Aorta (tissue), 5 donors: Measurements from ENCODE around the gene TENM4. TPM values are rescaled to one million over a fixed set of nuclear protein-coding genes. Genes with fewer than 3 reads are reported as not detected.

Experiments
- ATAC-seq: fragments of 200-7000 bp; cut with Tn5 transposase; one replicate; pipeline ENCODE4 v1.9.1; 2022; ENCODE audit warnings: moderate library complexity; ENCODE audit not compliant: low FRiP score
- DNase-seq, 2 donors: peaks; one replicate each; pipeline ENCODE4 v3.0.0-alpha.2; 2020
- H3K27ac ChIP-seq, 2 donors: one replicate each; pipeline ENCODE4 v1.5.1; 2013; ENCODE audit warnings: low read length in 2 of 2, mild to moderate bottlenecking in 2 of 2, moderate library complexity in 2 of 2, control low read depth in 1 of 2, inconsistent platforms in 1 of 2, low read depth in 1 of 2
- H3K27me3 ChIP-seq, 2 donors: one replicate each; pipeline ENCODE4 v1.6.1; 2013; ENCODE audit warnings: control low read depth in 1 of 2, low read length in 1 of 2, mild to moderate bottlenecking in 1 of 2, moderate library complexity in 1 of 2; ENCODE audit not compliant: insufficient read depth in 2 of 2, control insufficient read depth in 1 of 2
- H3K36me3 ChIP-seq, 2 donors: one replicate each; pipeline ENCODE4 v1.6.1; 2013; ENCODE audit warnings: control low read depth in 1 of 2, low read length in 1 of 2, mild to moderate bottlenecking in 1 of 2; ENCODE audit not compliant: insufficient read depth in 2 of 2, control insufficient read depth in 1 of 2
- H3K4me1 ChIP-seq, 2 donors: one replicate each; pipeline ENCODE4 v1.6.1; 2013; ENCODE audit warnings: low read length in 2 of 2, control low read depth in 1 of 2, mild to moderate bottlenecking in 1 of 2, moderate library complexity in 1 of 2; ENCODE audit not compliant: insufficient read depth in 2 of 2, control insufficient read depth in 1 of 2
- H3K4me3 ChIP-seq, 2 donors: one replicate each; pipeline ENCODE4 v1.5.1; 2013; ENCODE audit warnings: low read length in 2 of 2, control low read depth in 1 of 2, mild to moderate bottlenecking in 1 of 2
- H3K9me3 ChIP-seq: one replicate; pipeline ENCODE4 v1.6.1; 2013; ENCODE audit warnings: mild to moderate bottlenecking, low read length; ENCODE audit not compliant: control insufficient read depth
- WGBS, 2 donors: extraction: QIAGEN DNeasy Blood & Tissue Kit; methylation state at CpG; one replicate each; pipeline ENCODE4 v1.1.7; 2013; 5-methylcytosine and 5-hydroxymethylcytosine counted together
- intact Hi-C, 2 donors: fragments of 100-400 bp; cut with DNase I; formaldehyde crosslinking; loops; one replicate each; pipeline versions ENCODE4 v1.14.2 to v1.15.0; 2022
- polyA plus RNA-seq, 2 donors: library from polyadenylated mRNA; stranded (reverse); fragments of 200-250 nt; gene quantifications; one replicate each; pipeline ENCODE4 v1.2.3, GENCODE V29; 2013
- total RNA-seq, 2 donors: library from RNA; stranded (reverse); fragmentation: NEBNext Ultra II Directional; extraction: Animal tissue kit (Norgen Biotek cat#: 25700); gene quantifications; one replicate each; pipeline ENCODE4 v1.2.1, GENCODE V29; 2021
- donor health status: healthy with polysubstance abuse.
- donor health status: Bipolar disorder and iron deficiency.
- donor health status: DM: no; HTN: no; CAD: no.
- donor health status: DM: no; HTN: no; CAD: no.
- donor health status: DM: yes; HTN: yes; CAD: no.

The TENM4 gene
- total and polyA plus RNA-seq, 4 donors, result 0.20 to 9.1 (median 2.5) TPM

GRCh38 chr11:79381036-79381435, 59.8 kb downstream of the TENM4 start:
- H3K4me1 ChIP-seq, result no peaks in the 10 kb centered on the region
- H3K27ac ChIP-seq, result no peak overlapping the region
- no peak overlapping the region for H3K4me3 ChIP-seq
- H3K27me3 ChIP-seq, result no peaks in the 10 kb centered on the region
- DNase-seq, result no peak
- no peak for ATAC-seq
- intact Hi-C loops, result no loop called here
- H3K36me3 ChIP-seq, result no peaks in the 10 kb centered on the region
- H3K9me3 ChIP-seq, result peaks cover 5% of the 10 kb centered on the region
- 59 to 73% methylated on average over 3 of the region's 3 CpGs for WGBS, 2 donors

- intact Hi-C loops, result no loop called here
- ATAC-seq (no peak), DNase-seq (no peak)
- Histone ChIP-seq H3K27ac (no peak overlapping the region), H3K9me3 (peaks cover 5% of the 10 kb centered on the region), H3K4me1 (no peaks in the 10 kb centered on the region), H3K4me3 (no peak overlapping the region), H3K36me3 (no peaks in the 10 kb centered on the region), H3K27me3 (no peaks in the 10 kb centered on the region)
- WGBS, 2 donors, result 88 to 92% methylated on average over 2 of the region's 2 CpGs
Measured at GRCh38 chr11:79377406-79377805, 63.4 kb downstream of the TENM4 start.

GRCh38 chr11:79375818-79376550, 64.8 kb downstream of the TENM4 start:
- no peak for ATAC-seq
- intact Hi-C loops, result no loop called here
- 64 to 73% methylated on average over 3 of the region's 3 CpGs for WGBS, 2 donors
- Histone ChIP-seq H3K9me3 (peaks cover 5% of the 10 kb centered on the region), H3K4me3 (no peak overlapping the region), H3K27ac (no peak overlapping the region), H3K36me3 (no peaks in the 10 kb centered on the region), H3K27me3 (no peaks in the 10 kb centered on the region), H3K4me1 (no peaks in the 10 kb centered on the region)
- DNase-seq, result no peak

- 61 to 74% methylated on average over 7 of the region's 7 CpGs for WGBS, 2 donors
- Histone ChIP-seq H3K27me3 (no peaks in the 10 kb centered on the region), H3K4me3 (no peak overlapping the region), H3K27ac (no peak overlapping the region), H3K9me3 (peaks cover 5% of the 10 kb centered on the region), H3K36me3 (no peaks in the 10 kb centered on the region), H3K4me1 (no peaks in the 10 kb centered on the region)
- DNase-seq (no peak), ATAC-seq (no peak)
- intact Hi-C loops, result no loop called here
Measured at GRCh38 chr11:79374727-79375126, 66.1 kb downstream of the TENM4 start.

GRCh38 chr11:79371724-79372123, 69.1 kb downstream of the TENM4 start:
- 32 to 50% methylated on average over 2 of the region's 2 CpGs for WGBS, 2 donors
- H3K4me1 ChIP-seq, result no peaks in the 10 kb centered on the region
- ATAC-seq, result no peak
- DNase-seq, result no peak
- no peaks in the 10 kb centered on the region for H3K36me3 ChIP-seq
- intact Hi-C loops, result no loop called here
- no peaks in the 10 kb centered on the region for H3K27me3 ChIP-seq
- no peaks in the 10 kb centered on the region for H3K9me3 ChIP-seq
- H3K27ac ChIP-seq, result no peak overlapping the region
- H3K4me3 ChIP-seq, result no peak overlapping the region

- 48 to 53% methylated on average over 1 of the region's 1 CpG for WGBS, 2 donors
- H3K4me3 ChIP-seq, result no peak overlapping the region
- no peaks in the 10 kb centered on the region for H3K36me3 ChIP-seq
- intact Hi-C loops, result no loop called here
- H3K27ac ChIP-seq, result no peak overlapping the region
- no peaks in the 10 kb centered on the region for H3K4me1 ChIP-seq
- no peaks in the 10 kb centered on the region for H3K9me3 ChIP-seq
- ATAC-seq (no peak), DNase-seq (no peak)
- H3K27me3 ChIP-seq, result no peaks in the 10 kb centered on the region
Measured at GRCh38 chr11:79371152-79371551, 69.7 kb downstream of the TENM4 start.

- no peaks in the 10 kb centered on the region for H3K9me3 ChIP-seq
- WGBS, 2 donors, result 73 to 77% methylated on average over 5 of the region's 5 CpGs
- no peaks in the 10 kb centered on the region for H3K4me1 ChIP-seq
- ATAC-seq, result no peak
- no peak overlapping the region for H3K4me3 ChIP-seq
- no peak overlapping the region for H3K27ac ChIP-seq
- H3K36me3 ChIP-seq, result peaks cover 0 to 2% of the 10 kb centered on the region in 2 donors
- intact Hi-C loops, result no loop called here
- no peaks in the 10 kb centered on the region for H3K27me3 ChIP-seq
- no peak for DNase-seq
Measured at GRCh38 chr11:79369055-79369454, 71.8 kb downstream of the TENM4 start.

- WGBS, 2 donors, result 86 to 88% methylated on average over 4 of the region's 4 CpGs
- no peak for DNase-seq
- no peak overlapping the region for H3K27ac ChIP-seq
- intact Hi-C loops, result no loop called here
- H3K27me3 ChIP-seq, result no peaks in the 10 kb centered on the region
- H3K9me3 ChIP-seq, result no peaks in the 10 kb centered on the region
- H3K4me1 ChIP-seq, result no peaks in the 10 kb centered on the region
- ATAC-seq, result no peak
- no peak overlapping the region for H3K4me3 ChIP-seq
- peaks cover 0 to 3% of the 10 kb centered on the region in 2 donors for H3K36me3 ChIP-seq
Measured at GRCh38 chr11:79367844-79368243, 73.0 kb downstream of the TENM4 start.

GRCh38 chr11:79366218-79366617, 74.6 kb downstream of the TENM4 start:
- ATAC-seq (no peak), DNase-seq (no peak)
- peaks cover 0 to 3% of the 10 kb centered on the region in 2 donors for H3K36me3 ChIP-seq
- H3K4me3 ChIP-seq, result no peak overlapping the region
- no peaks in the 10 kb centered on the region for H3K27me3 ChIP-seq
- intact Hi-C loops, result no loop called here
- WGBS, 2 donors, result 98 to 99% methylated on average over 2 of the region's 2 CpGs
- no peak overlapping the region for H3K27ac ChIP-seq
- no peaks in the 10 kb centered on the region for H3K4me1 ChIP-seq
- no peaks in the 10 kb centered on the region for H3K9me3 ChIP-seq
